Hypothalamus (tissue), 51 donors: Measurements from ENCODE around the gene RNASEH1.

Experiments used
- DNase-seq, 51 donors: peaks; one replicate each; lab custom pipeline; 2025; lab: John Stamatoyannopoulos, UW

Gene RNASEH1, protein sequence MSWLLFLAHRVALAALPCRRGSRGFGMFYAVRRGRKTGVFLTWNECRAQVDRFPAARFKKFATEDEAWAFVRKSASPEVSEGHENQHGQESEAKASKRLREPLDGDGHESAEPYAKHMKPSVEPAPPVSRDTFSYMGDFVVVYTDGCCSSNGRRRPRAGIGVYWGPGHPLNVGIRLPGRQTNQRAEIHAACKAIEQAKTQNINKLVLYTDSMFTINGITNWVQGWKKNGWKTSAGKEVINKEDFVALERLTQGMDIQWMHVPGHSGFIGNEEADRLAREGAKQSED

GRCh38 chr2:3558205-3559014 is at the start of gene RNASEH1:
Gene RNASEH1, minus strand, starts transcription at chr2:3558333. Its CDS starts 73 bp downstream, at chr2:3558260.
- DNase-seq, result peak; percentile 76 to 98 (median 95)

GRCh38 chr2:3606370-3607201 is 48.5 kb upstream of the RNASEH1 start:
- peak in 7 of 51 donors; percentile 14 to 35 (median 23) for DNase-seq

GRCh38 chr2:3606028-3606369 is 47.9 kb upstream of the RNASEH1 start:
- DNase-seq, result no peak

DNA sequence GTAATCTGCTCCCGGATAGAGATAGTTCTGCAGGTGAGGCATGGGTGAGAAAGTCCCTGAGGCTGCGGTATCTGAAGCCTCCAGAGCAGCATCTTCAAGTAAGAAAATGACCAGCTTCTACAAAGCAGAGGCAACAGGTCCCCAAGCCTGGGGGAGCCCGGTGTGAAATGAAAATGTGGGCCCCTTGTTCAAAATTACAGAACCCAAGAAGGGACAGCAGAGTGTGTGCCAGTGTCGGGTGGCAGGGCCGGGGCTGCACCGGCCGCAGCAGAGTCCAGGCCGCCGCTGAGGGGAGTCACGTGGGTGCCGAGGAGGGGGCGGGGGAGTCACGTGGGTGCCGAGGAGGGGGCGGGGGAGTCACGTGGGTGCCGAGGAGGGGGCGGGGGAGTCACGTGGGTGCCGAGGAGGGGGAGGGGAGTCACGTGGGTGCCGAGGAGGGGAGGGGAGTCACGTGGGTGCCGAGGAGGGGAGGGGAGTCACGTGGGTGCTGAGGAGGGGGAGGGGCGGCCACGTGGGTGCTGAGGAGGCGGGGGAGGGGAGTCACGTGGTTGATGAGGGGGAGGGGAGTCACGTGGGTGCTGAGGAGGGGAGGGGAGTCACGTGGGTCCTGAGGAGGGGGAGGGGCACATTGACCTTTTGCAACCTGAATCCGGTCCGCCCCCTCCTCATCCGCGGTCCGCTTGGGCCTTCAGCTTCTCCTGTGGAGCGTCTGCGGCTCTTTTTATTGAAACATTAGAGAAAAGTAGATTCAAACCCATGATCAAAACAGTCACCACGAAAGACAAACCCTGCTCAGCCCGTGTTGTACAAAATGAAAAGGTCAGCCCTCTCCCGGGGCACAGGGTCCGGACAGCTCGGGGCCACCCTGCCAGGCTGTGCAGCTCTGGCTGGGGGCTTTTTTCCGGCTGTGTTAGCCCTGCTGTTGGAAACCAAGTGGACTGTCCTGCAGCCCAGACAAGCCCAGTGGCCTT is 47.1 kb upstream of the RNASEH1 start:
- peak in 17 of 51 donors; percentile 9 to 78 (median 44) for DNase-seq

- DNase-seq, result no peak
Measured at GRCh38 chr2:3604207-3604877, 46.2 kb upstream of the RNASEH1 start.

DNA sequence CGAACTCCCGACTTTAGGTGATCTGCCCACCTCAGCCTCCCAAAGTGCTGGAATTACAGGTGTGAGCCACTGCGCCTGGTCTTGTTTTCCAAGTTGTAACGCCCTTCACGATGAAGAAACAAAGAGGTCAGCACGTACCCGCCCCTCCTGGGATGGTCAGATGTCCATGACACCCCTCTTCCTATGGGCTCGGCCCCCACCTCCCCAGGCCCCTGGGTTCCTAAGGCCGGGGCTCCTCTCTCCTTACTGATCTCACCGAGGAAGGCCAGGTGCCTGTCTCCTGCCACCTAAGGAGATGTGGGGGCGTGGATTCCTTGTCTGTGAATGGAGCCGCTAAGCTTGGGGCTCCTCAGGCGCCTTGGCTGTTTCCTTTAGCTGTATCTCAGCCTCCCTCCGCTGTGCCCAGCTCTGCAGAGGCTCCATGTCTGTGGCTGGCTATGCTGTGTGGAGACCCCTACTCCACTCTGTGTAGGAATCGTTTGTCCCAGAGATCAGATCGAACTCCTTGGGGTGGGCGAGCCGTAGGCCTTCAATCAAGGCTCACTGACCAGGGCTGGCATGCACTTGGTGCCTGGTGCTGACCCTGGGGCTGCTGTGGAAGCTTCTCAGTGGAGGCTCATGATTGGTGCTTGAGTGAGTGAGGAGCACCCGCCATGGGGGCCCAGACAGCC is 45.5 kb upstream of the RNASEH1 start:
- no peak for DNase-seq

DNA sequence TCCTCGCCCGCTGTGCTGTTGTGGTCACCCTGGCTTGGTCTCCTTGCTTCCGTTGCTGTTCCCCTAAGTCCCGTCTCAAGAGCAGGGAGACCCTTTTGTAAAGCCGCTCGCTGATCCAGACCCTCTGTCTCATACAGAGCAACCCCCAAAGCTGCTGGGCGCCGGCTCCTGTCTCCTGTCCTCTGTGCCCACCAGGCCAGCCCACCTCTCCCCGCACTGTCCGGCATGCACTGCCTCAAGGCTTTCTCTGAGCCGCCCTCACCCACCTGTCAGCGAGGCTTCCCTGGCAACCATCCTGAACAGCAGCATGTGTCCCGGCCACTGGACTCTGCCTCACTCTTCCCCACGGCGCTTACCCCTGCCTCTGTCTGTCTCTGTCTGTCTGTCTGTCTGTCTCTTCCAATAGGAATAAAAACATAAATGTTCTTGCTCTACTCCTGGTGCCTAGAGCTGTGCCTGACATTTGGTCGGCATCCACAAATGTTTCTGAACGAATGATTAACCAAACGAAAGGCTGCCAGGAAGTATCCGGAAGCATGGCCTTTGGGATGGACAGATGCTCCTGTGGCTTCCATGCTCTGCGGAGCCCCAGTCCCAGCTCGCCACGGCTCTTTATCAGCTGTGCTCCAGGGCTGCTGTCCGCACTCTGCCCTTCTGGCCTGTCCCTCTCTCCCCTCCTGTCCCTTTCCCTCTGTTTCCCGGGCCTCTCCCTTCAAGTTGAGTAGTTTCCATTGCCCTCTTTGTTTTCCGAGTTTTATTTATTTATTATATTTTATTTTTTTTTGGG is 44.6 kb upstream of the RNASEH1 start:
- DNase-seq, result no peak

GRCh38 chr2:3601561-3602271 is 43.6 kb upstream of the RNASEH1 start:
- no peak for DNase-seq

DNA sequence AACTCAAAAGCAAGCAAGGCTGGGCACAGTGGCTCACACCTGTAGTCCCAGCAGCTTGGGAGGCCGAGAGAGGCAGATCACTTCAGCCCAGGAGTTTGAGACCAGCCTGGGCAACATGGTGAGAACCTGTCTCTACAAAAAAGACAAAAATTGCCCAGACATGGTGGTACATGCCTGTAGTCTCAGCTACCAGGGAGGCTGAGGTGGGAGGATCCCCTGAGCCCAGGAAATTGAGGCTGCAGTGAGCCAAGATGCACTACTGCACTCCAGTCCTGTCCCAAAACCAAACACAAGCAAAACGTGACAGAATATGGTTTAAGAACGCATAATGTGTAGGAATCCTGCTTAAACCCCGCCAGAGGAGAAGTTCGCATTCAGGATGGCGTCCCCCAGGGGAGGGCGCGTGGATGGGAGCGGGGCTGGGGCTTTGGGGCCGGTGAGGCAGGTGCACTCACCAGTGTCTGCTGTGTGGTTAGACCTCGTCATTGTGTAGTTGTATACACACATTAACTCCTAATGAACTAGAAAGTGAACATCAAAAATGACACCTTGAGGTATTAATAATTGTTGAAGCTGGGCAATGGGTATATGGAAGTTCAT is 42.2 kb upstream of the RNASEH1 start:
- no peak for DNase-seq

DNA sequence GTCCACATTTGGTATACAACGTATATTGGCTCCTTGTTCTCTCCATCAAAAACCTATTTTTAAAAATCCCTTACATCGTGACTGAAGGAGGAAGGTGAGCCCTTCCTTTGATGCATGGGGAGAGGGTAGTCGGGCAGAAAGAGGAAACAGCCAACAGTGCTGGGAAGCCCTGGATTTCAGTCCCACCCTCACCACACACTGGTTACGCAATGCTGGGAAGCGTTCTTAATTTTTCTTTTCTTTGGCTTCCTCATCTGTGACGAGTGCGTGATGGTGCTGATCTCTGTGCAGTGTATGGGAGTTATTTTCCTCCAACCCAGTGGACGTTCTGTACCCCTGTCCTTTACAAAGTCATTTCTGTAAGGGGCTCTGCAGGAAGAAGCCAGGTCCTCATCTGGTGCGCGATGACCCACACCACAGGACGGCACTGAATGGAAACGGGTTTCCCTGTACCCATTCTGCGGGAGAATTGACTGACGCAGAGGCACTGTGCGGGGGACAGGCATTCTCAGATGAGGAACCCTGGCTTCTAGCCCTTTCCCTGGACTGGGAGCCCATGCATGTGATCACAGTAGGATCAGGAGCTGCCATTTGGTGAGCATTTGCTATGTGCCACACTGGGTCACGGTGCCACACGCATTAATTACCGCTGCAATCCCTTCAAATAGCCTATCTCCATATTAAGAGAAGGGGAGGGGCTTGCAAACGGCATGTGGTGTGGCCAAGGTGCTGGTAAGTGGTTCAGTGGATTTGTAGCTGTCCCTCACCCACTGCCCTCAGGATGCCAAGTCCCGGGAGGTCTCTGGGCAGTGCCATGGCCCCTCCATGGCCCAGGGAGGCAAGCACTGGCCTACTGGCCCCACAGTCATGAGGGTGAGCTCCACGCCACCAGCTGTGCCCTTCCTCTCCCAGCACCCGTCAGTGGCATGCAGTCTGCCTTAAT is 41.0 kb upstream of the RNASEH1 start:
- no peak for DNase-seq

DNA sequence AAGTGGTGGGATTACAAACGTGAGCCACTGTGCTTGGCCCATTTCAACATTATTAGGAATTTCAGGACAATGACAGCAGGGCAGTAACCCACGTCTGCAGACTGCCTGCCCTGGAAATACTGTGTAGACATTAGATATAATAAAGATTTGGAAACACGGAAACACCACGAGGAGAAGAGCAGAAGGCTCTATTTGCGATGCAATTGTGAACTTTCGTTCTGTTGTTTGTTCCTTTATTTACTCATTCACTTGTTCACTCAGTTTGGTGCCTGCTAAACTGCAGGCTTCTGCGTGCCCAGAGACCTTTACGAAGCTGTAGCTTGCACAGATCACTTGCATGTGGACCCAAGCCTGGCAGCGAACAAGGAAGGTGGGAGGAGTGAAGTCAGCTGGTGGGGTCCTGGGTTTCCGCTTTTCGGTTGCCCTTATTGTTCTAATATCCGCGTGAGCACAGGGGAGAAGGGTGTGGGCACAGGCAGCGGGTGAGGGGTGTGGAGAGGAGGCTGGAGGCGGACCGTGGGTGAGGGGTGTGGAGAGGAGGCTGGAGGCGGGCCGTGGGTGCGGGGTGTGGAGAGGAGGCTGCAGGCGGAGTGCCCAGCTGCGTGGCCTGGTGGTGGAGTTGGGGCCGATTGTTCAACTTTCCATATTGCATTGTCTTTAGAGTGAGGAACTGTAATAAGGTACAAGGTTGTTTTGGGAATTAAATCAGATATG is 40.2 kb upstream of the RNASEH1 start:
- no peak for DNase-seq

- DNase-seq, result no peak
Measured at GRCh38 chr2:3597567-3597966, 39.4 kb upstream of the RNASEH1 start.

DNA sequence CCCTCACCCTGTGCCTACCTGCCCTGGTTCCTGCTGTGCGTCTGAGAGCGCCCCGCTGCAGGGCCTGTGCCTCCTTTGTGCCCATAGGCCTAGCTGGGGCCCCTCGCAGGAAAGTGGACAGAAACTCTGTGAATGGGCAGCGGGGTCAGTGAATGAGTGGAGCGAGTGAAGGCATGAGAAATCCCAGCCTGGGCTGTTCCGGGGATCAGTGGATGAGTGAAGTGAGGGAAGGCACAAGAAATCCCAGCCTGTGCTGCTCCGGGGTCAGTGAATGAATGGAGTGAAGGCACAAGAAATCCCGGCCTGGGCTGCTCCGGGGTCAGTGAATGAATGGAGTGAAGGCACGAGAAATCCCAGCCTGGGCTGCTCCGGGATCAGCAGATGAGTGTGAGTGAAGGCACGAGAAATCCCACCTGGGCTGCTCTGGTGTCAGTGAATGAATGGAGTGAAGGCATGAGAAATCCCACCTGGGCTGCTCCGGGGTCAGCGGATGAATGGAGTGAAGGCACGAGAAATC is 38.8 kb upstream of the RNASEH1 start:
- no peak for DNase-seq

DNA sequence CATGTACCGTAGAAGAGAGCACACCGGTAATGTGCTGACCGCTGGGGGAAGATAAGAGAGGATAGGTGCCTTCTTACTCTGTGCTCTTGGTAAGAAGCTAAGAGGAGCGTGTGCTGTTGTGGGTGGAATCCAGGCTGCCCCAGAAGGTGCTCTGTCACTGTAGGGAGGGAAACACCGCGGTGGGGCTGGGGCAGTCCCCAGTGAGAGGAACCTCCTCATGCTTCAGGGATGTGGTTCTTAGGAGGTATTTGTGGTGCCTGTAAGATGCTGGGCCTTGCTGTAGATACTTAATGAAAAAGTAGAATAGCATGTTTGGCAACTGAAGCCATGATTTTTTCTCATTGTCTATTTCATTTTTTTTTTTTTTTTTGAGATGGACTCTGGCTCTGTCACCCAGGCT is 37.9 kb upstream of the RNASEH1 start:
- no peak for DNase-seq

- DNase-seq, result no peak
Measured at GRCh38 chr2:3595404-3595803, 37.3 kb upstream of the RNASEH1 start.
